Measurements from ENCODE around the gene KLHL35.

GRCh38 chr11:75475767-75476650 is 43.0 kb upstream of the KLHL35 start:
- no peak for TF ChIP-seq POLR2A (IDR thresholded peaks at IDR 0.05)
- no peak for TF ChIP-seq CTCF (IDR thresholded peaks at IDR 0.05)

Measured in vagina (tissue), 2 donors.